WTC11 (cell line): ENCODE measurements around the gene URB1. TPM values are rescaled to one million over a fixed set of nuclear protein-coding genes. Genes with fewer than 3 reads are reported as not detected.

Experiments used
- ATAC-seq: fragments of 200-7000 bp; cut with Tn5 transposase; 2 replicates; pipeline ENCODE4 v1.10.0; 2021; ENCODE audit warnings: mild to moderate bottlenecking, moderate library complexity
- CTCF ChIA-PET: fragments of 300-600 bp; sonication (Branson Sonifier 250); formaldehyde crosslinking; loops from one replicate; lab custom pipeline; 2021; ENCODE audit warnings: antibody characterized with exemption; lab: Charles Lee
- POLR2A ChIA-PET: fragments of 350-600 bp; sonication (Branson Sonifier 250); formaldehyde crosslinking; loops from one replicate; lab custom pipeline; 2021; ENCODE audit warnings: antibody characterized with exemption; lab: Charles Lee
- DNase-seq: peaks from one replicate; pipeline ENCODE4 v3.0.0; 2021; ENCODE audit warnings: low spot score
- H3K27ac Mint-ChIP-seq: 2 replicates; pipeline ENCODE4 v1.8.0; 2021; ENCODE audit warnings: mixed read lengths
- H3K27me3 Mint-ChIP-seq: 2 replicates; pipeline ENCODE4 v1.8.0; 2021; ENCODE audit warnings: low read depth, mild to moderate bottlenecking, moderate library complexity, mixed read lengths
- H3K36me3 Mint-ChIP-seq: 2 replicates; pipeline ENCODE4 v1.8.0; 2021; ENCODE audit warnings: mixed read lengths
- H3K4me1 Mint-ChIP-seq: 2 replicates; pipeline ENCODE4 v1.8.0; 2022; ENCODE audit warnings: mixed read lengths
- H3K4me3 Mint-ChIP-seq: 2 replicates; pipeline ENCODE4 v1.8.0; 2021; ENCODE audit warnings: mild to moderate bottlenecking, moderate library complexity, mixed read lengths
- H3K9me3 Mint-ChIP-seq: 2 replicates; pipeline ENCODE4 v1.8.0; 2021; ENCODE audit warnings: mixed read lengths
- ETV6 ChIP-seq: sonication (generic); formaldehyde crosslinking; IDR thresholded peaks from 2 replicates; pipeline ENCODE4 v1.8.1; 2022; ENCODE audit warnings: mild to moderate bottlenecking, missing genetic modification reagents
- FOXP1 ChIP-seq: sonication (generic); formaldehyde crosslinking; IDR thresholded peaks from 2 replicates; pipeline ENCODE4 v1.8.0; 2022; ENCODE audit warnings: missing genetic modification reagents, mild to moderate bottlenecking, moderate library complexity, borderline replicate concordance
- GTF2I ChIP-seq: fragments of 250-450 bp; sonication (Bioruptor Pico); conservative IDR thresholded peaks from 2 replicates; pipeline ENCODE4 v1.4.0; 2021; ENCODE audit warnings: mild to moderate bottlenecking
- IRF2 ChIP-seq: sonication (generic); formaldehyde crosslinking; IDR thresholded peaks from 2 replicates; pipeline ENCODE4 v1.8.0; 2022; ENCODE audit warnings: low read depth, missing genetic modification reagents, borderline replicate concordance
- KAT7 ChIP-seq: sonication (generic); formaldehyde crosslinking; IDR thresholded peaks from 2 replicates; pipeline ENCODE4 v1.8.1; 2023; ENCODE audit warnings: missing genetic modification reagents, mild to moderate bottlenecking, borderline replicate concordance
- SMAD4 ChIP-seq: sonication (generic); formaldehyde crosslinking; IDR thresholded peaks from 2 replicates; pipeline ENCODE4 v1.8.0; 2022; ENCODE audit warnings: mild to moderate bottlenecking, missing genetic modification reagents
- SOX15 ChIP-seq: fragments of 250-450 bp; sonication (Bioruptor Pico); IDR thresholded peaks from 2 replicates; pipeline ENCODE4 v1.9.0; 2021; ENCODE audit warnings: mild to moderate bottlenecking
- TCF7 ChIP-seq: sonication (generic); formaldehyde crosslinking; IDR thresholded peaks from 2 replicates; pipeline ENCODE4 v1.8.0; 2022; ENCODE audit warnings: mild to moderate bottlenecking, low read depth, missing genetic modification reagents, moderate library complexity
- ZBTB21 ChIP-seq: sonication (generic); formaldehyde crosslinking; IDR thresholded peaks from 2 replicates; pipeline ENCODE4 v1.8.1; 2023; ENCODE audit warnings: mild to moderate bottlenecking, missing genetic modification reagents, borderline replicate concordance
- ZNF138 ChIP-seq: sonication (generic); formaldehyde crosslinking; conservative IDR thresholded peaks from 2 replicates; pipeline ENCODE4 v1.8.1; 2022; ENCODE audit warnings: mild to moderate bottlenecking, moderate library complexity, missing genetic modification reagents
- ZNF232 ChIP-seq: sonication (generic); formaldehyde crosslinking; IDR thresholded peaks from 2 replicates; pipeline ENCODE4 v1.8.0; 2022; ENCODE audit warnings: mild to moderate bottlenecking, missing genetic modification reagents
- total RNA-seq: library from RNA; stranded (reverse); gene quantifications from 3 replicates; pipeline ENCODE4 v1.2.3, GENCODE V29; 2021
- TF ChIP-seq, protein P1 (sequence below): sonication (generic); formaldehyde crosslinking; IDR thresholded peaks from 2 replicates; pipeline ENCODE4 v1.8.1; 2022; ENCODE audit warnings: low read depth, missing genetic modification reagents, borderline replicate concordance
- TF ChIP-seq, protein P2 (sequence below): fragments of 200-600 bp; IDR thresholded peaks from 2 replicates; pipeline ENCODE4 v1.8.0; 2022; ENCODE audit warnings: antibody characterized with exemption
- TF ChIP-seq, protein P3 (sequence below): fragments of 250-450 bp; sonication (Bioruptor Pico); IDR thresholded peaks from 2 replicates; pipeline ENCODE4 v1.9.0; 2021; ENCODE audit warnings: moderate library complexity, mild to moderate bottlenecking, inconsistent platforms, borderline replicate concordance
- TF ChIP-seq, protein P4 (sequence below): sonication (generic); formaldehyde crosslinking; IDR thresholded peaks from 2 replicates; pipeline ENCODE4 v1.8.1; 2023; ENCODE audit warnings: mild to moderate bottlenecking, missing genetic modification reagents, borderline replicate concordance
- TF ChIP-seq, protein P5 (sequence below): sonication (generic); formaldehyde crosslinking; conservative IDR thresholded peaks from 2 replicates; pipeline ENCODE4 v1.8.1; 2022; ENCODE audit warnings: mild to moderate bottlenecking, missing genetic modification reagents
- TF ChIP-seq, protein P6 (sequence below): sonication (generic); formaldehyde crosslinking; IDR thresholded peaks from 2 replicates; pipeline ENCODE4 v1.8.0; 2023; ENCODE audit warnings: missing genetic modification reagents
- TF ChIP-seq, protein P7 (sequence below): sonication (generic); formaldehyde crosslinking; IDR thresholded peaks from 2 replicates; pipeline ENCODE4 v1.8.0; 2023; ENCODE audit warnings: missing genetic modification reagents, mild to moderate bottlenecking, borderline replicate concordance

Gene URB1
- total RNA-seq, 1 experiment from 2014 or later, result 38.7 TPM

DNA sequence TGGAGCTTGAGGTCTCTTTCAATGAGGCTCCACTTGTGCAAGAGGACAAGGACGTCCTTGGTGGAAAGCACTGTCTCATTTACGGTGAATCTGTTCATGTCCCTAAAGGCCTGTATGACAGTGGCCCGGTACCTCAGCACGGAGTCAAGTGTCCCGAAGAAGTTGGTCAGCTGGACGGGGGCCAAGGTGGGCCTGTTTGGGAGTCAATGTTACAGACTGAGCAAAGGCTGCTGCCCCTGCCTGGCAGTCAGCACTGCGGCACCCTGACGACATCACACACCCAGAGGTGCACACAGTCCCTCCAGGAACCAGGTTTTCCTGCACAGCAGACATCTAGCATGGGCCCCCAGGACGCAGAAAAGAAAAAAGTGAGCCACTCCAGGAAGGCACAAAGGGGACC, 75.1 kb downstream of the URB1 start:
- H3K9me3 Mint-ChIP-seq, result no peaks in the 10 kb centered on the region
- POLR2A ChIA-PET, result no interaction called here
- no peak for DNase-seq
- TF ChIP-seq ZNF138 (no peak), IRF2 (CRISPR knock-in tag) (no peak), SMAD4 (no peak)
- TF ChIP-seq, protein P1, sequence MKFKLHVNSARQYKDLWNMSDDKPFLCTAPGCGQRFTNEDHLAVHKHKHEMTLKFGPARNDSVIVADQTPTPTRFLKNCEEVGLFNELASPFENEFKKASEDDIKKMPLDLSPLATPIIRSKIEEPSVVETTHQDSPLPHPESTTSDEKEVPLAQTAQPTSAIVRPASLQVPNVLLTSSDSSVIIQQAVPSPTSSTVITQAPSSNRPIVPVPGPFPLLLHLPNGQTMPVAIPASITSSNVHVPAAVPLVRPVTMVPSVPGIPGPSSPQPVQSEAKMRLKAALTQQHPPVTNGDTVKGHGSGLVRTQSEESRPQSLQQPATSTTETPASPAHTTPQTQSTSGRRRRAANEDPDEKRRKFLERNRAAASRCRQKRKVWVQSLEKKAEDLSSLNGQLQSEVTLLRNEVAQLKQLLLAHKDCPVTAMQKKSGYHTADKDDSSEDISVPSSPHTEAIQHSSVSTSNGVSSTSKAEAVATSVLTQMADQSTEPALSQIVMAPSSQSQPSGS (CRISPR knock-in tag), result no peak
- peaks cover 71% of the 10 kb centered on the region for H3K36me3 Mint-ChIP-seq
- H3K27ac Mint-ChIP-seq, result no peak overlapping the region
- no peaks in the 10 kb centered on the region for H3K4me1 Mint-ChIP-seq
- CTCF ChIA-PET, result interaction anchor here (0.6 kb wide), 1 partner anchor 121 kb away, joined by 3 read pairs; no protein-coding TSS in a partner anchor
- no peaks in the 10 kb centered on the region for H3K27me3 Mint-ChIP-seq
- ATAC-seq, result no peak
- no peak overlapping the region for H3K4me3 Mint-ChIP-seq

DNA sequence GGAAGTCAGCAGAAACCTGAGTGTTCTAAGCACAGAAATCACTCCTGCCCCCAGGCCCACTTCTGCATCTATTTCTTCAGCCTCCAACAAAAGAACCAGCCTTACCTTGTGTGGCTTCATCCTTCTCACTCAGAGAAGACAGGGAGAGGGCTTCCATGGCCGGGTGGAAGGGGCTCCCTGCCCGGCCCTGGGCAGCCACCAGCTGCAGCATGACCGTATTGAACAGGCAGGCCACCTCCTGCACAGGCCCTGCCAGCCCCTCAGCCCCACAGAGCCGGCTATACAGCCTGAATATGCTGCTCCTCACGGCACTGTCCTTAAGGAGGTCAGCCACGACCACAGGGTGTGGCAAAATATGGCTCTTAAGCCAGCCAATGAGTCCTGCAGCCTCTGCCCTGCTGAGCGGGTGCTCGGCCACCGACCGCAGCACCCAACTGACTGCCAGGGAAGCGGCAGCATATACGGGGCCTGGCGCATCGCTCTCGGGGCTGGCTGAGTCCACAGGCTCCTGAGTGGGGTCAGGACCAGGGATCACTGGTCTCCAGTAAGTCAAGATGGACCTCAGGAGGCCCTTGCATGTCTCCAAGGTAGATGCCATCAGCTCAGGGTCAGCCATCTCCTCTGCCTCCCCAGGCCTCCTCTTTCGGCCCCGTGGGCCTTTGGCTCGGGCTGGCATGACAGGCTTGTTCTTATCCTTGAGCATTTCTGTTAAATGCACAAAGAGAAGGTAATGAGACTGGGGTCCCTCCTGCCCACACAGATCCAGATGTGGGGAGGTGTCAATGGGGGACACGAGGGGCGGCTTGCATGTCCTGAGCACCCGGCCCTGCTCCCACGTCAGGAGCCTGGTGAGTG, 76.2 kb downstream of the URB1 start:
- H3K36me3 Mint-ChIP-seq, result peaks cover 62% of the 10 kb centered on the region
- no peaks in the 10 kb centered on the region for H3K4me1 Mint-ChIP-seq
- ChIA-PET POLR2A (no interaction called here), CTCF (interaction anchor here (0.6 to 1.4 kb wide), 2 partner anchors 10 to 122 kb away, joined by 3 to 9 read pairs; no protein-coding TSS in a partner anchor)
- no peak overlapping the region for H3K4me3 Mint-ChIP-seq
- DNase-seq (no peak), ATAC-seq (no peak)
- no peak overlapping the region for H3K27ac Mint-ChIP-seq
- no peaks in the 10 kb centered on the region for H3K27me3 Mint-ChIP-seq
- no peaks in the 10 kb centered on the region for H3K9me3 Mint-ChIP-seq
- no peak for TF ChIP-seq SOX15
- no peak for TF ChIP-seq GTF2I (CRISPR knock-in tag)
- no peak for TF ChIP-seq ZNF232 (CRISPR knock-in tag)
- TF ChIP-seq TCF7 (CRISPR knock-in tag), result no peak
- TF ChIP-seq, protein P2, sequence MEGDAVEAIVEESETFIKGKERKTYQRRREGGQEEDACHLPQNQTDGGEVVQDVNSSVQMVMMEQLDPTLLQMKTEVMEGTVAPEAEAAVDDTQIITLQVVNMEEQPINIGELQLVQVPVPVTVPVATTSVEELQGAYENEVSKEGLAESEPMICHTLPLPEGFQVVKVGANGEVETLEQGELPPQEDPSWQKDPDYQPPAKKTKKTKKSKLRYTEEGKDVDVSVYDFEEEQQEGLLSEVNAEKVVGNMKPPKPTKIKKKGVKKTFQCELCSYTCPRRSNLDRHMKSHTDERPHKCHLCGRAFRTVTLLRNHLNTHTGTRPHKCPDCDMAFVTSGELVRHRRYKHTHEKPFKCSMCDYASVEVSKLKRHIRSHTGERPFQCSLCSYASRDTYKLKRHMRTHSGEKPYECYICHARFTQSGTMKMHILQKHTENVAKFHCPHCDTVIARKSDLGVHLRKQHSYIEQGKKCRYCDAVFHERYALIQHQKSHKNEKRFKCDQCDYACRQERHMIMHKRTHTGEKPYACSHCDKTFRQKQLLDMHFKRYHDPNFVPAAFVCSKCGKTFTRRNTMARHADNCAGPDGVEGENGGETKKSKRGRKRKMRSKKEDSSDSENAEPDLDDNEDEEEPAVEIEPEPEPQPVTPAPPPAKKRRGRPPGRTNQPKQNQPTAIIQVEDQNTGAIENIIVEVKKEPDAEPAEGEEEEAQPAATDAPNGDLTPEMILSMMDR, result no peak
- TF ChIP-seq, protein P3, sequence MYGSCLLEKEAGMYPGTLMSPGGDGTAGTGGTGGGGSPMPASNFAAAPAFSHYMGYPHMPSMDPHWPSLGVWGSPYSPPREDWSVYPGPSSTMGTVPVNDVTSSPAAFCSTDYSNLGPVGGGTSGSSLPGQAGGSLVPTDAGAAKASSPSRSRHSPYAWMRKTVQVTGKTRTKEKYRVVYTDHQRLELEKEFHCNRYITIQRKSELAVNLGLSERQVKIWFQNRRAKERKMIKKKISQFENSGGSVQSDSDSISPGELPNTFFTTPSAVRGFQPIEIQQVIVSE (CRISPR knock-in tag), result no peak
- TF ChIP-seq, protein P4, sequence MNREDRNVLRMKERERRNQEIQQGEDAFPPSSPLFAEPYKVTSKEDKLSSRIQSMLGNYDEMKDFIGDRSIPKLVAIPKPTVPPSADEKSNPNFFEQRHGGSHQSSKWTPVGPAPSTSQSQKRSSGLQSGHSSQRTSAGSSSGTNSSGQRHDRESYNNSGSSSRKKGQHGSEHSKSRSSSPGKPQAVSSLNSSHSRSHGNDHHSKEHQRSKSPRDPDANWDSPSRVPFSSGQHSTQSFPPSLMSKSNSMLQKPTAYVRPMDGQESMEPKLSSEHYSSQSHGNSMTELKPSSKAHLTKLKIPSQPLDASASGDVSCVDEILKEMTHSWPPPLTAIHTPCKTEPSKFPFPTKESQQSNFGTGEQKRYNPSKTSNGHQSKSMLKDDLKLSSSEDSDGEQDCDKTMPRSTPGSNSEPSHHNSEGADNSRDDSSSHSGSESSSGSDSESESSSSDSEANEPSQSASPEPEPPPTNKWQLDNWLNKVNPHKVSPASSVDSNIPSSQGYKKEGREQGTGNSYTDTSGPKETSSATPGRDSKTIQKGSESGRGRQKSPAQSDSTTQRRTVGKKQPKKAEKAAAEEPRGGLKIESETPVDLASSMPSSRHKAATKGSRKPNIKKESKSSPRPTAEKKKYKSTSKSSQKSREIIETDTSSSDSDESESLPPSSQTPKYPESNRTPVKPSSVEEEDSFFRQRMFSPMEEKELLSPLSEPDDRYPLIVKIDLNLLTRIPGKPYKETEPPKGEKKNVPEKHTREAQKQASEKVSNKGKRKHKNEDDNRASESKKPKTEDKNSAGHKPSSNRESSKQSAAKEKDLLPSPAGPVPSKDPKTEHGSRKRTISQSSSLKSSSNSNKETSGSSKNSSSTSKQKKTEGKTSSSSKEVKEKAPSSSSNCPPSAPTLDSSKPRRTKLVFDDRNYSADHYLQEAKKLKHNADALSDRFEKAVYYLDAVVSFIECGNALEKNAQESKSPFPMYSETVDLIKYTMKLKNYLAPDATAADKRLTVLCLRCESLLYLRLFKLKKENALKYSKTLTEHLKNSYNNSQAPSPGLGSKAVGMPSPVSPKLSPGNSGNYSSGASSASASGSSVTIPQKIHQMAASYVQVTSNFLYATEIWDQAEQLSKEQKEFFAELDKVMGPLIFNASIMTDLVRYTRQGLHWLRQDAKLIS (CRISPR knock-in tag), result no peak
- TF ChIP-seq KAT7 (CRISPR knock-in tag), result no peak
- TF ChIP-seq, protein P5, sequence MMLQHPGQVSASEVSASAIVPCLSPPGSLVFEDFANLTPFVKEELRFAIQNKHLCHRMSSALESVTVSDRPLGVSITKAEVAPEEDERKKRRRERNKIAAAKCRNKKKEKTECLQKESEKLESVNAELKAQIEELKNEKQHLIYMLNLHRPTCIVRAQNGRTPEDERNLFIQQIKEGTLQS (CRISPR knock-in tag), result no peak
- TF ChIP-seq FOXP1, result no peak
- TF ChIP-seq, protein P1 (CRISPR knock-in tag), result no peak
- no peak for TF ChIP-seq ETV6
- TF ChIP-seq, protein P6, sequence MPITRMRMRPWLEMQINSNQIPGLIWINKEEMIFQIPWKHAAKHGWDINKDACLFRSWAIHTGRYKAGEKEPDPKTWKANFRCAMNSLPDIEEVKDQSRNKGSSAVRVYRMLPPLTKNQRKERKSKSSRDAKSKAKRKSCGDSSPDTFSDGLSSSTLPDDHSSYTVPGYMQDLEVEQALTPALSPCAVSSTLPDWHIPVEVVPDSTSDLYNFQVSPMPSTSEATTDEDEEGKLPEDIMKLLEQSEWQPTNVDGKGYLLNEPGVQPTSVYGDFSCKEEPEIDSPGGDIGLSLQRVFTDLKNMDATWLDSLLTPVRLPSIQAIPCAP (CRISPR knock-in tag), result no peak
- no peak for TF ChIP-seq ZBTB21
- TF ChIP-seq, protein P7, sequence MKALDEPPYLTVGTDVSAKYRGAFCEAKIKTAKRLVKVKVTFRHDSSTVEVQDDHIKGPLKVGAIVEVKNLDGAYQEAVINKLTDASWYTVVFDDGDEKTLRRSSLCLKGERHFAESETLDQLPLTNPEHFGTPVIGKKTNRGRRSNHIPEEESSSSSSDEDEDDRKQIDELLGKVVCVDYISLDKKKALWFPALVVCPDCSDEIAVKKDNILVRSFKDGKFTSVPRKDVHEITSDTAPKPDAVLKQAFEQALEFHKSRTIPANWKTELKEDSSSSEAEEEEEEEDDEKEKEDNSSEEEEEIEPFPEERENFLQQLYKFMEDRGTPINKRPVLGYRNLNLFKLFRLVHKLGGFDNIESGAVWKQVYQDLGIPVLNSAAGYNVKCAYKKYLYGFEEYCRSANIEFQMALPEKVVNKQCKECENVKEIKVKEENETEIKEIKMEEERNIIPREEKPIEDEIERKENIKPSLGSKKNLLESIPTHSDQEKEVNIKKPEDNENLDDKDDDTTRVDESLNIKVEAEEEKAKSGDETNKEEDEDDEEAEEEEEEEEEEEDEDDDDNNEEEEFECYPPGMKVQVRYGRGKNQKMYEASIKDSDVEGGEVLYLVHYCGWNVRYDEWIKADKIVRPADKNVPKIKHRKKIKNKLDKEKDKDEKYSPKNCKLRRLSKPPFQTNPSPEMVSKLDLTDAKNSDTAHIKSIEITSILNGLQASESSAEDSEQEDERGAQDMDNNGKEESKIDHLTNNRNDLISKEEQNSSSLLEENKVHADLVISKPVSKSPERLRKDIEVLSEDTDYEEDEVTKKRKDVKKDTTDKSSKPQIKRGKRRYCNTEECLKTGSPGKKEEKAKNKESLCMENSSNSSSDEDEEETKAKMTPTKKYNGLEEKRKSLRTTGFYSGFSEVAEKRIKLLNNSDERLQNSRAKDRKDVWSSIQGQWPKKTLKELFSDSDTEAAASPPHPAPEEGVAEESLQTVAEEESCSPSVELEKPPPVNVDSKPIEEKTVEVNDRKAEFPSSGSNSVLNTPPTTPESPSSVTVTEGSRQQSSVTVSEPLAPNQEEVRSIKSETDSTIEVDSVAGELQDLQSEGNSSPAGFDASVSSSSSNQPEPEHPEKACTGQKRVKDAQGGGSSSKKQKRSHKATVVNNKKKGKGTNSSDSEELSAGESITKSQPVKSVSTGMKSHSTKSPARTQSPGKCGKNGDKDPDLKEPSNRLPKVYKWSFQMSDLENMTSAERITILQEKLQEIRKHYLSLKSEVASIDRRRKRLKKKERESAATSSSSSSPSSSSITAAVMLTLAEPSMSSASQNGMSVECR, result no peak
